K562 (cell line): ENCODE measurements around the gene DSTYK. TPM values are rescaled to one million over a fixed set of nuclear protein-coding genes. Genes with fewer than 3 reads are reported as not detected.
A peak's percentile ranks its signal among the peaks of the same experiment; 100 is the strongest.

Source experiments
- ARNT ChIP-seq, 2 experiments: fragments of 450-650 bp; IDR thresholded peaks; 2 replicates each; pipeline ENCODE4 v1.6.1; 2016; ENCODE audit warnings: mild to moderate bottlenecking in 1 of 2
- ASH1L ChIP-seq: fragments of 450-650 bp; IDR thresholded peaks from 2 replicates; pipeline ENCODE4 v1.6.1; 2018; ENCODE audit warnings: borderline replicate concordance, mild to moderate bottlenecking, low read depth; ENCODE audit not compliant: partially characterized antibody
- CBX8 ChIP-seq: fragments of 200-600 bp; sonication (generic); IDR thresholded peaks from 2 replicates; pipeline ENCODE4 v1.6.1; 2012; ENCODE audit warnings: borderline replicate concordance, mixed run types, low read depth, mild to moderate bottlenecking, moderate library complexity, mixed read lengths, low read length, control low read depth, inconsistent platforms; ENCODE audit not compliant: poor library complexity, severe bottlenecking; ENCODE audit errors: extremely low read depth
- CTCF ChIP-seq, 3 experiments: IDR thresholded peaks in 2 of 3; conservative IDR thresholded peaks in 1 of 3; 2 replicates each; pipeline ENCODE4 v1.5.1; 2011 to 2012; ENCODE audit warnings: low read length in 3 of 3, mild to moderate bottlenecking in 3 of 3, control low read depth in 2 of 3, improper control_type of control experiment in 1 of 3, inconsistent platforms in 1 of 3, low read depth in 1 of 3, mixed read lengths in 1 of 3, moderate library complexity in 1 of 3; ENCODE audit not compliant: insufficient read depth in 2 of 3
- CTCFL ChIP-seq: IDR thresholded peaks from 2 replicates; pipeline ENCODE4 v1.6.1; 2011; ENCODE audit warnings: borderline replicate concordance, low read depth, mild to moderate bottlenecking, moderate library complexity, low read length; ENCODE audit not compliant: insufficient read depth, poor library complexity, severe bottlenecking
- E2F5 ChIP-seq: sonication (generic); formaldehyde crosslinking; IDR thresholded peaks from 2 replicates; pipeline ENCODE4 v1.8.0; 2022; ENCODE audit warnings: mild to moderate bottlenecking, missing genetic modification reagents
- E2F6 ChIP-seq, 2 experiments: IDR thresholded peaks; 2 replicates each; pipeline ENCODE4 v1.6.1; 2011; ENCODE audit warnings: borderline replicate concordance in 1 of 2, control low read depth in 1 of 2, low read depth in 1 of 2, low read length in 1 of 2, mild to moderate bottlenecking in 1 of 2, mixed read lengths in 1 of 2, moderate library complexity in 1 of 2; ENCODE audit not compliant: insufficient read depth in 1 of 2, insufficient read length in 1 of 2, poor library complexity in 1 of 2, severe bottlenecking in 1 of 2; ENCODE audit errors: extremely low read depth in 1 of 2
- HNRNPL ChIP-seq: fragments of 200-400 bp; formaldehyde crosslinking; IDR thresholded peaks from 2 replicates; pipeline ENCODE4 v1.6.1; 2017; ENCODE audit warnings: low read depth, mild to moderate bottlenecking, low read length
- ILF3 ChIP-seq: fragments of 450-650 bp; IDR thresholded peaks from 2 replicates; pipeline ENCODE4 v1.6.1; 2018; ENCODE audit warnings: antibody characterized with exemption, mild to moderate bottlenecking, moderate library complexity, borderline replicate concordance
- JUNB ChIP-seq: fragments of 450-650 bp; formaldehyde crosslinking; conservative IDR thresholded peaks from 2 replicates; pipeline ENCODE4 v1.4.0; 2020; ENCODE audit warnings: mild to moderate bottlenecking
- KAT2B ChIP-seq: IDR thresholded peaks from one replicate; pipeline ENCODE4 v1.6.1; 2012; ENCODE audit warnings: low read depth, mild to moderate bottlenecking, control low read depth, inconsistent platforms, low read length, moderate library complexity
- LARP7 ChIP-seq: fragments of 450-650 bp; IDR thresholded peaks from 2 replicates; pipeline ENCODE4 v1.6.1; 2016
- LCOR ChIP-seq: sonication (generic); formaldehyde crosslinking; IDR thresholded peaks from 2 replicates; pipeline ENCODE4 v1.8.0; 2022; ENCODE audit warnings: mild to moderate bottlenecking, missing genetic modification reagents
- PCBP2 ChIP-seq: fragments of 200-400 bp; formaldehyde crosslinking; IDR thresholded peaks from 2 replicates; pipeline ENCODE4 v1.6.1; 2018; ENCODE audit warnings: low read length, low read depth, mild to moderate bottlenecking, moderate library complexity; ENCODE audit not compliant: poor library complexity, severe bottlenecking
- PML ChIP-seq: IDR thresholded peaks from 2 replicates; pipeline ENCODE4 v1.6.1; 2012; ENCODE audit warnings: low read length, inconsistent platforms
- PURB ChIP-seq: sonication (generic); formaldehyde crosslinking; IDR thresholded peaks from 2 replicates; pipeline ENCODE4 v1.9.0; 2021; ENCODE audit warnings: low read depth, mild to moderate bottlenecking, missing genetic modification reagents
- SIRT6 ChIP-seq: IDR thresholded peaks from one replicate; pipeline ENCODE4 v1.6.1; 2012; ENCODE audit warnings: low read depth, mild to moderate bottlenecking, control low read depth, inconsistent platforms, low read length, moderate library complexity
- YBX1 ChIP-seq: fragments of 450-650 bp; IDR thresholded peaks from 2 replicates; pipeline ENCODE4 v1.7.1; 2016; ENCODE audit warnings: mild to moderate bottlenecking
- ZNF121 ChIP-seq: sonication (generic); formaldehyde crosslinking; conservative IDR thresholded peaks from 2 replicates; pipeline ENCODE4 v1.8.0; 2022; ENCODE audit warnings: missing genetic modification reagents
- ZNF140 ChIP-seq: fragments of 250-450 bp; sonication (Bioruptor Pico); IDR thresholded peaks from 2 replicates; pipeline ENCODE4 v1.8.0; 2021; ENCODE audit warnings: moderate library complexity, mild to moderate bottlenecking, inconsistent platforms
- polyA plus RNA-seq, 8 experiments: library from polyadenylated mRNA; depleted of rRNA in 4 of 8; stranded (reverse) in 5 of 8; unstranded in 3 of 8; fragments of >200 nt; fragmentation: Nextera tagmentation in 2 of 8; fragmentation: Illumina TruSeq in 1 of 8; extraction: Ambion mirVana in 2 of 8; extraction: Trizol in 1 of 8; gene quantifications; 2 replicates each; pipeline versions ENCODE4 v1.2.1 to v1.2.3, GENCODE V29; 2011 to 2014; ENCODE audit warnings: inconsistent platforms in 1 of 8, missing spikeins in 1 of 8
- total RNA-seq, 7 experiments: library from RNA; depleted of rRNA in 6 of 7; stranded (reverse); fragments of >200 nt in 6 of 7; fragmentation: Illumina TruSeq in 2 of 7; extraction: Trizol in 2 of 7; gene quantifications; 2 replicates each; pipeline versions ENCODE4 v1.2.1 to v1.2.3, GENCODE V29; 2011 to 2021; ENCODE audit warnings: low replicate concordance in 1 of 7

DSTYK gene
- total and polyA plus RNA-seq, 9 of the 15 experiments (the other 6 are each of a cell fraction or from before 2014, with no cell fraction given) = 4.2 to 7.1 (median 6.2) TPM

- no peak for TF ChIP-seq E2F5
- TF ChIP-seq KAT2B = no peak
- TF ChIP-seq HNRNPL = no peak
- no peak for TF ChIP-seq PURB (CRISPR knock-in tag)
- no peak for TF ChIP-seq SIRT6
- no peak for TF ChIP-seq ILF3
- 0 out of 4 replicates have a peak, but pooled peaks of 1 of the 2 experiments have one; percentile 52 for TF ChIP-seq ARNT (IDR thresholded peaks at IDR 0.05)
- no peak for TF ChIP-seq PCBP2
- no peak for TF ChIP-seq E2F6 (IDR thresholded peaks at IDR 0.05; ENCODE audit: borderline replicate concordance in 1 of 2, extremely low read depth in 1 of 2, insufficient read depth in 1 of 2, insufficient read length in 1 of 2, low read depth in 1 of 2, low read length in 1 of 2, poor library complexity in 1 of 2, severe bottlenecking in 1 of 2)
- TF ChIP-seq ZNF121 (CRISPR knock-in tag) = no peak
- TF ChIP-seq ZNF140 = no peak
- no peak for TF ChIP-seq ASH1L
- TF ChIP-seq JUNB (CRISPR knock-in tag) = no peak
- no peak for TF ChIP-seq LARP7
- no peak for TF ChIP-seq CTCF (IDR thresholded peaks at IDR 0.05 in 2 of 3, conservative IDR thresholded peaks at IDR 0.05 in 1 of 3; ENCODE audit: insufficient read depth in 2 of 3, low read depth in 1 of 3, low read length in 3 of 3)
- TF ChIP-seq CBX8 = no peak
- no peak; the same call in 1 of the 2 replicates for TF ChIP-seq PML
- TF ChIP-seq CTCFL = no peak
- no peak for TF ChIP-seq YBX1
- TF ChIP-seq LCOR (CRISPR knock-in tag) = no peak
These were observed 40.8 kb downstream of the DSTYK start (continued) for GRCh38 chr1:205170532-205171269.
